RWPE1 (cell line): ENCODE data around the gene TUG1.

Experiments used
- CTCF ChIA-PET: fragments of 350-600 bp; sonication (Branson Sonifier 250); formaldehyde crosslinking; extraction: SDS; loops from one replicate; lab custom pipeline; 2021; lab: Yijun Ruan, JAX
- POLR2A ChIA-PET: fragments of 400-600 bp; formaldehyde crosslinking; extraction: SDS; loops from one replicate; lab custom pipeline; 2020; ENCODE audit warnings: antibody characterized with exemption; ENCODE audit not compliant: low non-redundant PET; lab: Yijun Ruan, JAX
- DNase-seq: peaks from one replicate; pipeline ENCODE4 v3.0.0; 2012; ENCODE audit warnings: low spot score
- H3K27ac ChIP-seq: fragments of 450-650 bp; 2 replicates; pipeline ENCODE4 v1.5.1; 2017
- CTCF ChIP-seq: fragments of 450-650 bp; conservative IDR thresholded peaks from 2 replicates; pipeline ENCODE4 v1.5.1; 2017; ENCODE audit warnings: low read depth, mild to moderate bottlenecking

The TUG1 gene

GRCh38 chr22:30968924-30969531 lies at the start of gene TUG1:
Gene TUG1, plus strand, starts transcription at chr22:30969265.
- no peak for TF ChIP-seq CTCF
- H3K27ac ChIP-seq, result peak within 1 kb of the TSS; percentile 95
- DNase-seq, result peak; percentile 99
- ChIA-PET POLR2A (interaction anchor here (0.6 kb wide), 1 partner anchor 693 kb away, joined by 3 read pairs; the partner anchor contains the start of gene PISD), CTCF (interaction anchor here (0.8 to 1.2 kb wide), 2 partner anchors 114 to 116 kb away, joined by 4 read pairs; no protein-coding TSS in a partner anchor)

- POLR2A ChIA-PET, result no interaction called here
- no peak overlapping the region for H3K27ac ChIP-seq
- CTCF ChIA-PET, result interaction anchor here (0.6 to 1.7 kb wide), 22 partner anchors 12 to 618 kb away, joined by 3 to 10 read pairs (median 4); no protein-coding TSS in a partner anchor
- no peak for DNase-seq
- TF ChIP-seq CTCF, result no peak
Observed at GRCh38 chr22:30919973-30920372, 49.1 kb upstream of the TUG1 start.

DNA sequence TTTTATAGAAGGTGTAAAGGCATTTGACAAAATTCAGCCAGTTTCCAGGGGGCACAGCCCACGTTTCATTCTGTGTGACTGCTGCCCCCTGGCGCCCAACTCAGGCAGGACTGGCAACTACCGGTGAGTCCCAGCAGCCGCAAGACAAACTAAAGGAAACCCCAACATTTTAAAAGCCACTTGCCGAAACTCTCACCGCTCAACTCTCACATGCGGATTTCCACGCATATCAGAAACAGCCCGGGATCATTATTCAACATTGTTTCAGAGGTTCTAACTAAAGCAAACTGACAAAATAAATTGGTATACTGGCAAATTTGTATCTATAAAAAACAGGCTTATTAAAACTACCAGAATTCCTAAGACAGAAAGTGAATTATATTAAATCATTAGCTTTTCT lies 48.7 kb upstream of the TUG1 start:
- H3K27ac ChIP-seq, result no peak overlapping the region
- POLR2A ChIA-PET, result no interaction called here
- peak; percentile 68 for DNase-seq
- CTCF ChIA-PET, result interaction anchor here (0.6 to 1.7 kb wide), 21 partner anchors 12 to 618 kb away, joined by 3 to 10 read pairs (median 4); no protein-coding TSS in a partner anchor
- peak; percentile 91 for TF ChIP-seq CTCF

- peak; percentile 9 for DNase-seq
- no peak for TF ChIP-seq CTCF
- CTCF ChIA-PET, result interaction anchor here (0.6 to 1.7 kb wide), 3 partner anchors 25 to 334 kb away, joined by 3 to 10 read pairs (median 4); no protein-coding TSS in a partner anchor
- no peak overlapping the region for H3K27ac ChIP-seq
- POLR2A ChIA-PET, result no interaction called here
Observed at GRCh38 chr22:30921108-30921507, 48.0 kb upstream of the TUG1 start.

DNA sequence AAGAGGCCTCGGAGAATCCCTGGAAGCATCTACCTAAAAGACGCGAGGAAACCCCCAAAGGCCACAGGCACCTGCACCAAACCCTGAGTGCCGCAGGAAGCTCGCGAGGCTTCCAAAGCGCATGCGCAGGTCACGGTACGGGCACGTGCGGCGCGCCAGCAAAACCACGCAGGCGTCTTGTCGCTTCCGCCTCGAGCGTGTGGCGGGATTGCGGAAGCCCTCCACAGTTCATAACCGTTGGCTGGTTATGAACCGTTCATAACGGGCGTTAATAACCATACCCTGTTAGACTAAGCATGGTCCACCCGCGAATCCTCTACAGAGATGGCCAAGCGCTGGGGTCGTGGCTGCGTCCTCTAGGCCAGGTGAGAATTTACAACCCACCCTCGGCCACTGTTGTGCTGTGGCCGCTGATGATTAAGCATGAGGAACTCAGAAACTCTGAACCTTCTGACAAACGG lies 46.9 kb upstream of the TUG1 start:
- DNase-seq, result no peak
- no peak for TF ChIP-seq CTCF
- ChIA-PET CTCF (interaction anchor here (1.2 kb wide), 1 partner anchor 161 kb away, joined by 3 read pairs; no protein-coding TSS in a partner anchor), POLR2A (no interaction called here)
- no peak overlapping the region for H3K27ac ChIP-seq

GRCh38 chr22:30923168-30923900 lies 45.7 kb upstream of the TUG1 start:
- no peak overlapping the region for H3K27ac ChIP-seq
- POLR2A ChIA-PET, result no interaction called here
- CTCF ChIA-PET, result interaction anchor here (1.2 kb wide), 1 partner anchor 160 kb away, joined by 3 read pairs; no protein-coding TSS in a partner anchor

More at GRCh38 chr22:30923168-30923900, 45.7 kb upstream of the TUG1 start:
- DNase-seq, result no peak
- TF ChIP-seq CTCF, result no peak
